Activated B cell treated with CpG ODN at 0.5 μM for 24 hours (primary cell): ENCODE results near the gene PHETA1. TPM values are rescaled to one million over a fixed set of nuclear protein-coding genes. Genes with fewer than 3 reads are reported as not detected.
"Not testable (repeated sequence)": the region's sequence is repeated elsewhere in the genome, so short reads cannot be mapped to it uniquely, and the experiment has no call there.

Experiments used
- ATAC-seq: fragments of 200-7000 bp; cut with Tn5 transposase; one replicate; pipeline ENCODE4 v1.10.0; 2021; ENCODE audit warnings: low read depth, mild to moderate bottlenecking, moderate library complexity
- CTCF ChIA-PET: fragments of 350-600 bp; sonication (Branson Sonifier 250); formaldehyde crosslinking; loops from one replicate; lab custom pipeline; 2021; ENCODE audit warnings: antibody characterized with exemption; lab: Charles Lee
- POLR2A ChIA-PET: fragments of 350-600 bp; sonication (Branson Sonifier 250); formaldehyde crosslinking; loops from one replicate; lab custom pipeline; 2021; ENCODE audit warnings: antibody characterized with exemption; lab: Charles Lee
- DNase-seq: peaks from one replicate; pipeline ENCODE4 v3.0.0; 2022
- H3K27ac Mint-ChIP-seq: one replicate; pipeline ENCODE4 v1.8.0; 2020; ENCODE audit warnings: mixed read lengths
- H3K27me3 Mint-ChIP-seq: one replicate; pipeline ENCODE4 v1.8.0; 2021; ENCODE audit warnings: mixed read lengths
- H3K36me3 Mint-ChIP-seq: one replicate; pipeline ENCODE4 v1.8.0; 2021; ENCODE audit warnings: low read depth, mixed read lengths
- H3K4me1 Mint-ChIP-seq: one replicate; pipeline ENCODE4 v1.8.0; 2021; ENCODE audit warnings: mixed read lengths
- H3K4me3 Mint-ChIP-seq: one replicate; pipeline ENCODE4 v1.8.0; 2020; ENCODE audit warnings: mild to moderate bottlenecking, mixed read lengths
- H3K9me3 Mint-ChIP-seq: one replicate; pipeline ENCODE4 v1.8.0; 2020; ENCODE audit warnings: mixed read lengths
- intact Hi-C: fragments of 100-400 bp; cut with micrococcal nuclease; formaldehyde crosslinking; loops from one replicate; pipeline ENCODE4 v1.15.1; 2024
- total RNA-seq: library from RNA; stranded (reverse); gene quantifications from 2 replicates; pipeline ENCODE4 v1.2.3, GENCODE V29; 2022
- TF ChIP-seq, protein P1 (sequence below): fragments of 200-600 bp; IDR thresholded peaks from one replicate; pipeline ENCODE4 v1.8.0; 2022; ENCODE audit warnings: antibody characterized with exemption, mild to moderate bottlenecking

Gene PHETA1
- total RNA-seq, 1 donor from 2014 or later: 2.0 TPM

DNA sequence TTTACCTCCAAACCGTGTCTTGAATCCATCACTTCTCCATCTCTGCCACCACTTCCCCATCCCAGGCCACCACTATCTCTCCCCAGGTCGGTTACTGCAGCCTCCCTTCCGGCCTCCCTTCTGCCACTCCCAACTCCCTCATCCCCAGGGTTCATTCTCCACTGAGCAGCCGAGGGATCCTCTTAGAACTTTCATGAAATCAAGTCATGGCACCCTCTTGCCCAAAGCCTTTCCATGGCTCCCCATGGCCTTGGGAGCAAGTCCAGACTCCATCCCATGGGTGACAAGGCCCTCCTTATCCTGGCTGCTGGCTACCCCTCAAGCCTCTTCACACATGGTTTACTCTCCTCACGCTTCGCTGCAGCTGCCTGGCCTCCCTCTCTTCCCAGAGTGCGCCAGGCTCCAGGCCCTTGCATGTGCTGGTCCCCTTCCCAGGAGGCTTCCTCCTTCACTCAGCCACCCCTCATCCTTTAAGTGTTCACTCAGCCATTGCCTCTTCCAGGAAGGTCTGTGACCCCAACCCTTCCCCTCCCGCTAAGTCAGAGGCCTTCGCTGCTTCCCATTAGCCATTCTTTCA is 18.9 kb upstream of the PHETA1 start:
- H3K27ac Mint-ChIP-seq: no peak overlapping the region
- no peaks in the 10 kb centered on the region for H3K36me3 Mint-ChIP-seq

DNA sequence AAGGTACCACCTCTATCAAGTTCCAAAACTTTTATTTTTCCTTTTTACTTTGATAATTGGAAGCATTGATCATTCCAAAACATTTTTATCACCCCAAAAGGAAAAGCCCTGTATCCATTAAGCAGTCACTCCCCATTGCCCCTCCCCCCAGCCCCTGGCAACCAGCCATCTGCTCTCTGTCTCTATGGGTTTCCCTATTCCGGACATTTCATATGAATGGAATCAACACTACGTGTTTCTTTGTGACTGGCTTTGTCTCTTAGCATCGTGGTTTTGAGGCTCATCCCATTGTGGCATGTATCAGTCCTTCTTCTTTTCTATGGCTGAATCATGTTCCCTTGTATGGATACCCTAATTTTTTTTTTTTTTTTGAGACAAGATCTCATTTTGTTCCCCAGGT is 18.0 kb upstream of the PHETA1 start:
- TF ChIP-seq, protein P1, sequence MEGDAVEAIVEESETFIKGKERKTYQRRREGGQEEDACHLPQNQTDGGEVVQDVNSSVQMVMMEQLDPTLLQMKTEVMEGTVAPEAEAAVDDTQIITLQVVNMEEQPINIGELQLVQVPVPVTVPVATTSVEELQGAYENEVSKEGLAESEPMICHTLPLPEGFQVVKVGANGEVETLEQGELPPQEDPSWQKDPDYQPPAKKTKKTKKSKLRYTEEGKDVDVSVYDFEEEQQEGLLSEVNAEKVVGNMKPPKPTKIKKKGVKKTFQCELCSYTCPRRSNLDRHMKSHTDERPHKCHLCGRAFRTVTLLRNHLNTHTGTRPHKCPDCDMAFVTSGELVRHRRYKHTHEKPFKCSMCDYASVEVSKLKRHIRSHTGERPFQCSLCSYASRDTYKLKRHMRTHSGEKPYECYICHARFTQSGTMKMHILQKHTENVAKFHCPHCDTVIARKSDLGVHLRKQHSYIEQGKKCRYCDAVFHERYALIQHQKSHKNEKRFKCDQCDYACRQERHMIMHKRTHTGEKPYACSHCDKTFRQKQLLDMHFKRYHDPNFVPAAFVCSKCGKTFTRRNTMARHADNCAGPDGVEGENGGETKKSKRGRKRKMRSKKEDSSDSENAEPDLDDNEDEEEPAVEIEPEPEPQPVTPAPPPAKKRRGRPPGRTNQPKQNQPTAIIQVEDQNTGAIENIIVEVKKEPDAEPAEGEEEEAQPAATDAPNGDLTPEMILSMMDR: no peak
- POLR2A ChIA-PET: interaction anchor here (0.6 kb wide), 1 partner anchor 46 kb away, joined by 4 read pairs; no protein-coding TSS in a partner anchor
- Mint-ChIP-seq H3K4me3 (no peak overlapping the region), H3K36me3 (no peaks in the 10 kb centered on the region), H3K27ac (no peak overlapping the region), H3K27me3 (no peaks in the 10 kb centered on the region), H3K9me3 (no peaks in the 10 kb centered on the region), H3K4me1 (peaks cover 10% of the 10 kb centered on the region)
- CTCF ChIA-PET: no interaction called here
- DNase-seq (no peak), ATAC-seq (no peak)
- intact Hi-C loops: no loop called here

More for the DNA sequence above, 18.9 kb upstream of the PHETA1 start:
- Mint-ChIP-seq H3K4me1 (peaks cover 10% of the 10 kb centered on the region), H3K27me3 (no peaks in the 10 kb centered on the region), H3K9me3 (no peaks in the 10 kb centered on the region), H3K4me3 (no peak overlapping the region)
- ChIA-PET POLR2A (interaction anchor here (0.6 kb wide), 1 partner anchor 47 kb away, joined by 4 read pairs; no protein-coding TSS in a partner anchor), CTCF (no interaction called here)
- no peak for DNase-seq
- TF ChIP-seq, protein P1: no peak
- no peak for ATAC-seq
- intact Hi-C loops: no loop called here

DNA sequence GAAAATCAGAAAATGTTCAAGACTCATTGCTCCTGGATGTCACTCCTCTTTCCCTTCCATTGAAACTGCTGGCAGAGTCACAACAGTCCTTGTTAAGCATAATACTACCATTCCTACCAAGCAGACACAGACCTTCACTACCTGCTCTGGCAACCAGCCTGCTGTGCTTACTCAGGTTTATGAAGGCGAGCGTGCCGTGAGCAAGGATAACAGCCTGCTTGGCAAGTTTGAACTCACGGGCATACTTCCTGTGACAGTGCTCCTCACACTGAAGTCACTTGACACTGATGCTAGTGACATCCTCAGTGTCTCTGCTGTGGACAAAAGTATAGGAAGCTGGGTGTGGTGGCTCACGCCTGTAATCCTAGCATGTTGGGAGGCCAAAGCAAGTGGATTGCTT is 15.7 kb upstream of the PHETA1 start:
- ChIA-PET POLR2A (no interaction called here), CTCF (no interaction called here)
- DNase-seq: no peak
- Mint-ChIP-seq H3K9me3 (no peaks in the 10 kb centered on the region), H3K4me3 (no peak overlapping the region), H3K27me3 (no peaks in the 10 kb centered on the region), H3K4me1 (peaks cover 7% of the 10 kb centered on the region), H3K27ac (no peak overlapping the region), H3K36me3 (no peaks in the 10 kb centered on the region)
- intact Hi-C loops: no loop called here
- ATAC-seq: no peak
- TF ChIP-seq, protein P1: no peak

DNA sequence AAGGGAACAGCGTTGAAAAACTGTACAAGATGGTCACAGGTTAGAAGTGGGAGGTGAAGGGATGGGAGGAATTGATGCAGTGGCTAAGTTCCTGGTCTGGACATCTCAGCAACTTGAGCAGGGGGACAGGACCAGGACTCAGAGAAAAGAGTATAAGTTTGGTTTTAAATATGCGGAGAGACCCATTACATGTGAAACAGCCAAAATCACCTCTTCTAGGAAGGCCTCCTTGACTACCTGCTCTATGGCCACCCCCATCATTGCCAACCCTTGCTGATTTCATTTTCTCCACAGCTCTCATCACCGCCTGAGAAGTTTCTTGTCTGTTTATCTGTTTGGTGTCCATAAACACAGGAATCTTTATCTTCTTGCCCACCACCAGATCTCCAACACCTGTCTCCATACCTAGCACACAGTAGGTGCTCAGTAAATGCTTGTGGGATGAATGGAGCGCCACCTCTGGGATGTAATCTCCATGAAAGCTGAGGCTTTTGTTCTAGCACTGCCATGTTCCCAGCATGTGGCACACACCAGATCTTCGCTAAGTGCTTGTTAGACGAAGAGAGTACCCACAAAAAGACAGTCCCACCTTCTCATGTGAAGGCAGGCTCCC is 11.2 kb upstream of the PHETA1 start:
- no peaks in the 10 kb centered on the region for H3K9me3 Mint-ChIP-seq
- intact Hi-C loops: no loop called here
- CTCF ChIA-PET: no interaction called here
- no peak for ATAC-seq
- H3K36me3 Mint-ChIP-seq: no peaks in the 10 kb centered on the region
- H3K4me1 Mint-ChIP-seq: no peaks in the 10 kb centered on the region
- no peak for DNase-seq
- peaks cover 2% of the 10 kb centered on the region for H3K27me3 Mint-ChIP-seq
- TF ChIP-seq, protein P1: no peak
- no peak overlapping the region for H3K27ac Mint-ChIP-seq
- H3K4me3 Mint-ChIP-seq: no peak overlapping the region
- POLR2A ChIA-PET: no interaction called here

DNA sequence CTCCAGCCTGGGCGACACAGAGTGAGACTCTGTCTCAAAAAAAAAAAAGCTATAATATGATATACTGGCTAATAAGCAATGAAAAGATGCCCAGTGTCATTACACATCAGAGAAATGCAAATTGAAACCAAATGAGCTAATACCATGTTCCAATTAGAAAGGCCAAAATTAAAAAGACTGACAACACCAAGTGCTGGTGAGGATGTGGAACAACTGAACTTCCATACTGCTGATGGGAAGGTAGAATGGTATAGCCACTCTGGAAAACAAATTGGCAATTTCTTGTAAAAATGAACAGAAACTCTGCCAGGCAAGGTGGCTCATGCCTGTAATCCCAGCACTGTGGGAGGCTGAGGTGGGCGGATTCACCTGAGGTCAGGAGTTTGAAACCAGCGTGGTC is 8.5 kb upstream of the PHETA1 start:
- no peaks in the 10 kb centered on the region for H3K36me3 Mint-ChIP-seq
- no peak overlapping the region for H3K27ac Mint-ChIP-seq
- H3K9me3 Mint-ChIP-seq: no peaks in the 10 kb centered on the region
- H3K4me1 Mint-ChIP-seq: no peaks in the 10 kb centered on the region
- CTCF ChIA-PET: no interaction called here
- H3K27me3 Mint-ChIP-seq: peaks cover 2% of the 10 kb centered on the region
- no peak overlapping the region for H3K4me3 Mint-ChIP-seq
- DNase-seq: no peak
- intact Hi-C loops: no loop called here
- ATAC-seq: no peak
- POLR2A ChIA-PET: interaction anchor here (0.6 kb wide), 1 partner anchor 542 kb away, joined by 5 read pairs; no protein-coding TSS in a partner anchor
- TF ChIP-seq, protein P1: no peak

DNA sequence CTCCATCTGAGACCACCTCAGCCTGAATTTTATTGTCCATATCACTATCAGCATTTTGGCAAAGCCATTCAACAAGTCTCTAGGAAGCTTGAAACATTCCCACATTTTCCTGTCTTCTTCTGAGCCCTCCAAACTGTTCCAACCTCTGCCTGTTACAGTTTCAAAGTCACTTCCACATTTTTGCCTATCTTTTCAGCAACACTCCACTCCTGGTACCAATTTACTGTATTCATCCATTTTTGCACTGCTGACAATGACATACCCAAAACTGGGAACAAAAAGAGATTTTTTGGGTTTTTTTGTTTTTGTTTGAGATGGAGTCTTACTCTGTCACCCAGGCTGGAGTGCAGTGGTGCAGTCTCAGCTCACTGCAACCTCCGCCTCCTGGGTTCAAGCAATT is 4.3 kb upstream of the PHETA1 start:
- CTCF ChIA-PET: interaction anchor here (0.7 kb wide), 1 partner anchor 23 kb away, joined by 3 read pairs; no protein-coding TSS in a partner anchor
- ATAC-seq, H3K4me1 Mint-ChIP-seq, H3K36me3 Mint-ChIP-seq, POLR2A ChIA-PET, H3K27ac Mint-ChIP-seq, DNase-seq, H3K27me3 Mint-ChIP-seq, intact Hi-C loops, H3K4me3 Mint-ChIP-seq, H3K9me3 Mint-ChIP-seq: not testable (repeated sequence)
